ENCODE data around the gene SMIM28.

GRCh38 chr6:138372711-138373463, 4.8 kb upstream of the SMIM28 start:
- TF ChIP-seq CTCF (IDR thresholded peaks at IDR 0.05) (peak in 3 of 6 experiments; percentile 11 to 29 (median 24)), POLR2A (IDR thresholded peaks at IDR 0.05) (no peak)

Measured in Peyer's patch (tissue), 4 donors.